Activated CD8-positive, alpha-beta memory T cell treated with anti-CD3 and anti-CD28 coated beads for 48 hours (primary cell): Measurements from ENCODE around the gene SMC3.
"Not testable (repeated sequence)": the region's sequence is repeated elsewhere in the genome, so short reads cannot be mapped to it uniquely, and the experiment has no call there.

Source experiments
- DNase-seq, 3 experiments: peaks; one replicate each; pipeline ENCODE4 v3.0.0-alpha.2; 2020; ENCODE audit warnings: low read depth in 2 of 3, low spot score in 2 of 3

SMC3 gene

GRCh38 chr10:110623316-110623715 lies 55.8 kb downstream of the SMC3 start:
- not testable (repeated sequence) for DNase-seq

DNA sequence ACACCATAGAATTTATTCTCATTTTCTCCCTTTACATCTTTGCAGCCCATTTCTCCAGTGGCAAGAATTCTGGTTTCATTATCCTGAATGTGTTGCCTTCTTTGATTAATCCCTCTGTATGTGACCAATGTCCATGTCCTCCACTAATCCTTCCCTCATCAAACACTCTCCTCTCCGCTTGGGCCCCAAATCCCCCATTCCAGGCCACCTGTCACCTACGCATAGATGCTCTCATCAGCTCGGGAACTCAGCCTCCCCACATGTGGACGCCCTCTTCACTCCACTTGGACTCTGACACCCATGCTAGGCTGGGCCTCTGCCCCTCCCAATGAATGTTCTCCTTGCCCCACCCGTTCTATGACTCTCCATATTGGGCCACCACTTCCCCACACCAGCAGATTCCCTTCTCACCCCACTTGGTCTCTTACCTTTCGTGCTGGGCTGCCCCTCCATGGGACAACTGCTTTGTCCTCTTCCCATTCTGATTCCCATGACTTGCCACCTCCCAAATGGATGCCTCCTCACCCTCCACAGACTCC lies 57.9 kb downstream of the SMC3 start:
- no peak for DNase-seq

DNA sequence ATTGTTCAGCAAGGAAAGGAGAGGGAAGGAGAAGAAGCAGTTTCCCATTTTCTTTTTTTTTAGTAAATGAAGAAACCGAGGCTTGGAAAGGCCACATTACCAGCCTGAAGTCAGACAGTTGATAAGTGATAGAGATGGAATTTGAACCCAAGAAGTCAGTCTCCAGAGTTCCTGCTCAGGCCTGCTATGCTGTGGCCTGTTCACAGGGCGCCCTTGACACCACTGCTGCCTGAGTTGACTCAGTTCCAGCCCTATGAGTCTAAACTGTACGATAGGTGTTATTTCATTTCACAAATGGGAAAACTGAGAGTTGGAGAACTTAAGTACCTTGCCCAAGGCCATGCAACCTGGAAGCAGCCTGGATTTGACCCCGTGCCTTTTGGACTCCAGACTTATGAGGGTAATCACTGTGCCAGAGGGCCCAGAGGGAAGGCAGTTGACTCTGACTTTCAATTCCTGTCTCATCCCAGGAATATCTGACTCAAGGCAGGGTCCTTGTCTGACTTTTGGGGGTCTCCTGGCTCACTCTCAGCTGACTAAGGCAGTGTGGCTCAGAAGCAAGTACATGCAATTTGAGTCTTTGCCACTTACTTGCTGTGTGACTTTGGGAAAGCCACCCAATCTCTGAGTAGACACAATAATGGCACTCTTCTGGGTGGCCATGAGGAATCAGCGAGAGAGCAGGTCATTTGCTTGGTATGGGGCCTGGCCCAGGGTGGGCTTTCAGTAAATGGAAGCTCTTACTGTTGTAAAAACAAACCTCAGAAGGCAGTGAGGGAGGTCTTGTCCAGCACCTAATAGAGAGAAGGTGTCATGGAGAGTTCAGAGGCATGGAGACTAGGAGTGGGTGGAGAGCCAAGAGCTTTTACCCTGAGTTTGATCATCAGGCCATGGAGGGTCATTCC lies 58.7 kb downstream of the SMC3 start:
- DNase-seq, result no peak

GRCh38 chr10:110628161-110628560 lies 60.7 kb downstream of the SMC3 start:
- DNase-seq, result no peak

- DNase-seq, result no peak
Observed at GRCh38 chr10:110629680-110630191, 62.2 kb downstream of the SMC3 start.

DNA sequence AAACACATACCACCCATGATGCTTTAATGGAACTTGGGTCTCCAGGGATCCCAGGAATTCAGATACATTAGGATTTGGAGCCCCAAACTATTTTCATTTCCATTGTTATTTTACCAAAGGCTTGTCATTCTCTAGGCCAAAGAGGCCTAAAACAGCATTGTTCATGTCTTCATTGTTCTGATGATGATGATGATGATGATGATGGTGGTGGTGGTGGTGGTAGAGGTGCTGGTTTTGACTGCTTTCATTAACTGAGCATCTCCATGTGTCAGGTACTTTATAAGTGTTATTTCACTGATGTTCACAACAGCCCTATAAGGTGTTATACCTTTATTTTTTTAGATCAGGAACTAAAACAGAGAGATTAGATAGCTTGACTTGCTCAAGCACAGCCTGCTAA lies 64.4 kb downstream of the SMC3 start:
- no peak for DNase-seq

GRCh38 chr10:110632591-110633215 lies 65.2 kb downstream of the SMC3 start:
- DNase-seq, result no peak

GRCh38 chr10:110634527-110635209 lies 67.2 kb downstream of the SMC3 start:
- DNase-seq, result no peak

GRCh38 chr10:110636572-110636931 lies 69.1 kb downstream of the SMC3 start:
- no peak for DNase-seq

GRCh38 chr10:110636932-110637557 lies 69.5 kb downstream of the SMC3 start:
- DNase-seq, result no peak

GRCh38 chr10:110637558-110638053 lies 70.1 kb downstream of the SMC3 start:
- no peak for DNase-seq

- no peak for DNase-seq
Observed at GRCh38 chr10:110638319-110638718, 70.8 kb downstream of the SMC3 start.

DNA sequence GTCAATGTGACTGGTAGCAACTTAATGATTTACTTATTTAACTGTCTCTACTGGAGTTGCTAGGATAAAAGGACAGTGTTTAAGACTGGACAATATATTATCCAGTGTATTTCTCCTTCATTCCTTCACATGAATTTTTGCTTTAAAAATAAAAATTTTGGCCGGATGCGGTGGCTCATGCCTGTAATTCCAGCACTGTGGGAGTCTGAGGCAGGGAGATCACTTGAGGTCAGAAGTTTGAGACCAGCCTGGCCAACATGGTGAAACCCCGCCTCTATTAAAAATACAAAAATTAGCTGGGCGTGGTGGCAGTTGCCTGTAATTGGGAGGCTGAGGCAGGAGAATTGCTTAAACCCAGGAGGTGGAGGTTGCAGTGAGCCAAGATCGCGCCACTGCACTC lies 71.6 kb downstream of the SMC3 start:
- DNase-seq, result not testable (repeated sequence)

GRCh38 chr10:110639858-110640257 lies 72.4 kb downstream of the SMC3 start:
- DNase-seq, result not testable (repeated sequence)

DNA sequence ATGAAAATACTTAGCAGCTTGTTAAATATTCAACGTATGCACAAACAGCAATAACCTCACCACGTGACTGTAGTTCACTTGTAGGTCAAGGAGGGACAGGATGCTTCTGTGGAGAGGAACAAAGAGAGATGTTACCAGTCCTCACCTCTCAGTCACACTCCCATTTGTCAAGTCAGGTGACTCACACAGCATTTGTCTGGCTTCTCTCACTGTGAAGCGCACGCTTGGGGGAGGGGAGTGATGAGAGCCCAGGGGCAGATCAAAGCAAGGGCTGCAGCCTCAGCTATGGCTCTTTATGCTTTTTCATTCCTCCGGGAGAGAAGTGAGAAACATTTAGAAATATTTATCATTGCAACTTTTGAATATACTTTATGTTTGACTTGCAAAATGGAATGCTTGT lies 73.8 kb downstream of the SMC3 start:
- no peak for DNase-seq

DNA sequence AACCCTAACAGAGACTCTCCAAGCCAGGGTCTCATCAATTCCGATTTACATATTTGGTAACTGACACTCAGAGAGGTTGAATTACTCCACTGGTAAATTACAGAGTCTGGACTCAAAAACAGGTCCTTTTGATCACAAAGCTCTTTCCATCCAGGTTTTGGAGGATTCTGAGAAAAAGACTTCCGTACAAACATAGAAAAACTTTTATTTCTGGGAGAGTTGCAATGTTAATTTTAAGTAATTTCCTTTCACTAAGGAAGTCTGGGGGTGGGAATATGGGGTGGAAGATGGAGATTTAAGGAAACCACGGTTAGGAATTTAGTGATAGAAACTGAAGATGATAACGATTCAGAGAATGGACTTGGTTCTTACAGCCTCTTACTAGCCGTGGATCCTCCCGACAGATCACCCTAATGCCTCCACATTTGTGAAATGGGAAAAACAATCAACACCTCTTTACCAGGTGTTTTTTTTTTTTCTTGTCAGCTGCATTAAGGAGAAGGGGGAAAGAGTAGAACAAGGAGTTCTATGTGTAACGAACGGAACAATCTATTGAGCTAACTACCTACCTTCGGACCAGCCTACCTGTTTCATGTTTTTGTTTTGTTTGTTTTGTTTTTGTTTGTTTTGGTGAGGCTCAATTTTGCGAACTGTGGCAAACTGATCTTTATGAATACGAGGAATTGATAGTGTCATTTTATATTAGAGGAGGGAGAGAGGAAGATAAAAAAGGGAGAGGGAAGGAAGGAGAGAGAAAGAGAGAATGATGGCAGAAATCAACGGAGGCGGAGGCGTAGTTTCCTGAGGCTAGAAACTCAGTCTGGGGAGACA lies 74.9 kb downstream of the SMC3 start:
- no peak for DNase-seq

DNA sequence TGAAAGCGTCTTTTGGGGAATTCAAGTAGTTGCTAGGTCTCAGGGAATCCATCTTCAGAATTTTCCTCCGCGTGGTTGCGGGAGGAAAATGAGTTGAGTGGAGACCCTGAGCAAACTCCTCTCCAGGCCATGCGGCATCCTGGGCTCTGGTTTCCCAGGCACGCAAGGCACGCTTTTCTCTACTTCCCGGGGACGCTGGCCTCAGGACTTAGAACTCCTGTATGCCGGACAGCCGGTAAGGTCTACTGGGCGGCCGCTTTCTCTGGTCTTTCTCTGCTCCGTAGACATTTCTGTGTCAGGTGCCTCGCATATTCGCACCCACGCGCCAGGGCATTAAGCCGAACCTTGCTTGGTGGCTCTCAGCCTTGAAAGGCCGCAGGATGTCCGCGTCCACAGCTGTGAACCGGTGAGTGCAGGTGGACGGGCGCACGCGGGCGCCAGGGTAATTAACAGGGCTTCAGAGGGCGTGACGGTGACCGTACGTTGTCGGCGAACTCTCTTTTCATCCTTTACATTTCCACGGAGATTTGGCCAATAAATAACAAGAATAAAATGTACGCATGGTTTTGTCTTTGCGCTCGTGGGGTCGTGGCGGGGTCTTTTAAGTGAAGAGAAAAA lies 75.6 kb downstream of the SMC3 start:
- DNase-seq, result no peak

GRCh38 chr10:110643653-110644597 lies 76.4 kb downstream of the SMC3 start, which contains the start of gene RBM20:
RBM20 (plus strand) TSS chr10:110644336; CDS start chr10:110644455, 119 bp downstream.
- no peak for DNase-seq
